ENCODE measurements around the gene FLRT3.

The FLRT3 gene

GRCh38 chr20:14337400-14338171 lies at the start of gene FLRT3:
Gene FLRT3, minus strand, starts transcription at chr20:14337612. Its CDS starts 10,106 bp downstream, at chr20:14327506.
- Histone ChIP-seq H3K4me1 (ENCODE audit: control insufficient read depth, insufficient read depth, low read length) (no peaks in the 10 kb centered on the region), H3K9ac (ENCODE audit: low read length) (peak within 1 kb of the TSS; percentile 73), H3K27me3 (ENCODE audit: control insufficient read depth, insufficient read depth, low read length) (no peaks in the 10 kb centered on the region), H3K36me3 (ENCODE audit: control insufficient read depth, insufficient read depth, low read length) (no peaks in the 10 kb centered on the region), H3K9me3 (ENCODE audit: control insufficient read depth, low read length) (no peaks in the 10 kb centered on the region), H3K4me3 (ENCODE audit: low read length) (peak within 1 kb of the TSS; percentile 57)

GRCh38 chr20:14386726-14387125 lies 49.3 kb upstream of the FLRT3 start:
- Histone ChIP-seq H3K36me3 (ENCODE audit: control insufficient read depth, insufficient read depth, low read length) (no peaks in the 10 kb centered on the region), H3K9ac (ENCODE audit: low read length) (no peak overlapping the region), H3K4me3 (ENCODE audit: low read length) (no peak overlapping the region), H3K27me3 (ENCODE audit: control insufficient read depth, insufficient read depth, low read length) (no peaks in the 10 kb centered on the region), H3K4me1 (ENCODE audit: control insufficient read depth, insufficient read depth, low read length) (no peaks in the 10 kb centered on the region), H3K9me3 (ENCODE audit: control insufficient read depth, low read length) (no peaks in the 10 kb centered on the region)

GRCh38 chr20:14385176-14385740 lies 47.8 kb upstream of the FLRT3 start:
- Histone ChIP-seq H3K27me3 (ENCODE audit: control insufficient read depth, insufficient read depth, low read length) (no peaks in the 10 kb centered on the region), H3K4me1 (ENCODE audit: control insufficient read depth, insufficient read depth, low read length) (no peaks in the 10 kb centered on the region), H3K4me3 (ENCODE audit: low read length) (no peak overlapping the region), H3K9me3 (ENCODE audit: control insufficient read depth, low read length) (no peaks in the 10 kb centered on the region), H3K36me3 (ENCODE audit: control insufficient read depth, insufficient read depth, low read length) (no peaks in the 10 kb centered on the region), H3K9ac (ENCODE audit: low read length) (no peak overlapping the region)

DNA sequence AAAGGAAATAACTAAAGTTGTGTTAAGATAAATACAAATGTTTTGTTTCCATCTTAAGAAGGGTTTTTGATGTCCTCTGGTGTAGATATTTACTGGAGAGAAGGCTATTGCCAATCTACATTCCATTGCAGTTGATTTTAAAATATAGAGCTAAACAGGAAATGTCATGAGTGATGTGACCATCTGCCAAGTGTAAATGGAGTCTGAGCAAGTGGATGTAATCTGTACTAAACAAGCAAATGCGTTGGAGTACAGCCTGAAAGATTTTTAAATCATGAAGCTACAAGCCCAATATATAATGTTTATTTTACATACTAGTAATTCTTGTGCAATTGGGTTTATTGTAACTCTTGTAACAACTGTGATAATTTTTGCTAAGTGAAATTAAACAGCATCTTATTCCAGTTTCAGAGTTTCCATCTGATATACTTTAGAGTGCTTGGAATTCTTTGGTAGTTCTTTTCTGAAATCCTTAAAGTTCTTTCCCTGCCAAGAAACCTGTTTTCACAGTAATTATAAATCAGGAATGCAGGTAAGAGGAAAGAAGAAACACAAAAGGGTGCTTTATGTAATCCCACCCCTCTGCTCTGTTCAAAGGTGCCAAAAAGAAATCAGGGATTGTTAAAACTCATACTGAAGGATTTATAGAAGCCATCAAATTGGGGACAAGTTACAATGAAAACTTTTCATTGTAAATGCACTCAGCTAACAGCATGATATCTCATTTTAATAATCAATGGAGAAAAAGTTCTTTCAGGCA lies 47.2 kb upstream of the FLRT3 start:
- Histone ChIP-seq H3K9ac (ENCODE audit: low read length) (no peak overlapping the region), H3K4me1 (ENCODE audit: control insufficient read depth, insufficient read depth, low read length) (no peaks in the 10 kb centered on the region), H3K4me3 (ENCODE audit: low read length) (no peak overlapping the region), H3K9me3 (ENCODE audit: control insufficient read depth, low read length) (no peaks in the 10 kb centered on the region), H3K36me3 (ENCODE audit: control insufficient read depth, insufficient read depth, low read length) (no peaks in the 10 kb centered on the region), H3K27me3 (ENCODE audit: control insufficient read depth, insufficient read depth, low read length) (no peaks in the 10 kb centered on the region)

DNA sequence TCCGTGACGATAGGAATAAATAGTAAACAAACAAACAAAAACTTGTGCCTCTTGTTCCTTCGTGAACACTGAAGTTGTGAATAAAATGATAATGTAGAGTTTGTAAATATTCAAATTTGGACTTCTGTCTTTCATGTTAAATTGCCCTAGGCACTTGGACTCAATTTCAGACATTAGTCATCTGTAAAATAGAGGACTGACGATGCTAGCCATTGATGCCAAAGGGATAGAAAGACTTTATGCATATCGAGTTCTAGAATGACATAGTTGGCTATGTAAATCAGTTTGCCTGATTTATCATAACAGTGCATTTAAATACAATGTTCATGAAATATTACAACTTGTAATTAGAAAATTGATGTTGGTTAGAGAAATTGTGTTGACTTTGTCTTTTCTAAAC lies 45.9 kb upstream of the FLRT3 start:
- Histone ChIP-seq H3K27me3 (ENCODE audit: control insufficient read depth, insufficient read depth, low read length) (no peaks in the 10 kb centered on the region), H3K36me3 (ENCODE audit: control insufficient read depth, insufficient read depth, low read length) (no peaks in the 10 kb centered on the region), H3K9ac (ENCODE audit: low read length) (no peak overlapping the region), H3K9me3 (ENCODE audit: control insufficient read depth, low read length) (no peaks in the 10 kb centered on the region), H3K4me3 (ENCODE audit: low read length) (no peak overlapping the region), H3K4me1 (ENCODE audit: control insufficient read depth, insufficient read depth, low read length) (no peaks in the 10 kb centered on the region)

GRCh38 chr20:14378326-14378725 lies 40.9 kb upstream of the FLRT3 start:
- H3K27me3 ChIP-seq (ENCODE audit: control insufficient read depth, insufficient read depth, low read length): no peaks in the 10 kb centered on the region
- no peaks in the 10 kb centered on the region for H3K9me3 ChIP-seq (ENCODE audit: control insufficient read depth, low read length)
- H3K36me3 ChIP-seq (ENCODE audit: control insufficient read depth, insufficient read depth, low read length): no peaks in the 10 kb centered on the region
- no peak overlapping the region for H3K9ac ChIP-seq (ENCODE audit: low read length)
- H3K4me3 ChIP-seq (ENCODE audit: low read length): no peak overlapping the region
- no peaks in the 10 kb centered on the region for H3K4me1 ChIP-seq (ENCODE audit: control insufficient read depth, insufficient read depth, low read length)

DNA sequence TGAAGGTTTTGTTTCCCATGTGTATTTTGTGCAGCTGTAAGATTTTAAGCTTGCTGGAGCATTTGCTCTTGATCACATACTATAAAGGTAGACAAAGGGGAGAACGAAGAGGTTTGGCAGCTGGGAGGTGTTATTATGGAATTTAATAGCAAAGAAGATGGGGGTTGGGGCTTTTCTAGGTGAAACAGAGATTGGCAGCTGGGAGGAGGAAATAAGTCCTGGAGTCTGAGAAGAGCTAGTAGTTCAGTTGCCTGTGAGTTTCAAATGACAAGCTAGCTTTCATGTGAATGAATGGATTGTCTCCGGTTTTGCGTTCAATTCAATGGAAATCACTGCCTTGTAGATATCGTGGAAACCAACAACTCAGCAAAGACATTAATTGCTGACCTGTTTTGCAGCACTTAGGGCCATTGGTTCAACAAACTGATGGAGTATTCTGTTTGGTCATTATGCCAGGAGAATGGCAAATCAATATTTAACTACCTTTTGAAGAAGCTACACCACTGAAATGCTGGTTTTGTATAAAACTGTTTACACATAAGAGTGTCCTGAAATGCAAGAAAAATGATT lies 38.1 kb upstream of the FLRT3 start:
- Histone ChIP-seq H3K27me3 (ENCODE audit: control insufficient read depth, insufficient read depth, low read length) (no peaks in the 10 kb centered on the region), H3K4me3 (ENCODE audit: low read length) (no peak overlapping the region), H3K36me3 (ENCODE audit: control insufficient read depth, insufficient read depth, low read length) (no peaks in the 10 kb centered on the region), H3K4me1 (ENCODE audit: control insufficient read depth, insufficient read depth, low read length) (no peaks in the 10 kb centered on the region), H3K9ac (ENCODE audit: low read length) (no peak overlapping the region), H3K9me3 (ENCODE audit: control insufficient read depth, low read length) (no peaks in the 10 kb centered on the region)

- Histone ChIP-seq H3K36me3 (ENCODE audit: control insufficient read depth, insufficient read depth, low read length) (no peaks in the 10 kb centered on the region), H3K4me3 (ENCODE audit: low read length) (no peak overlapping the region), H3K4me1 (ENCODE audit: control insufficient read depth, insufficient read depth, low read length) (no peaks in the 10 kb centered on the region), H3K27me3 (ENCODE audit: control insufficient read depth, insufficient read depth, low read length) (no peaks in the 10 kb centered on the region), H3K9me3 (ENCODE audit: control insufficient read depth, low read length) (no peaks in the 10 kb centered on the region), H3K9ac (ENCODE audit: low read length) (no peak overlapping the region)
Observed at GRCh38 chr20:14374196-14374595, 36.8 kb upstream of the FLRT3 start.

GRCh38 chr20:14361509-14362345 lies 24.3 kb upstream of the FLRT3 start:
- Histone ChIP-seq H3K9ac (ENCODE audit: low read length) (no peak overlapping the region), H3K4me3 (ENCODE audit: low read length) (no peak overlapping the region), H3K9me3 (ENCODE audit: control insufficient read depth, low read length) (no peaks in the 10 kb centered on the region), H3K36me3 (ENCODE audit: control insufficient read depth, insufficient read depth, low read length) (no peaks in the 10 kb centered on the region), H3K27me3 (ENCODE audit: control insufficient read depth, insufficient read depth, low read length) (no peaks in the 10 kb centered on the region), H3K4me1 (ENCODE audit: control insufficient read depth, insufficient read depth, low read length) (no peaks in the 10 kb centered on the region)

- Histone ChIP-seq H3K36me3 (ENCODE audit: control insufficient read depth, insufficient read depth, low read length) (no peaks in the 10 kb centered on the region), H3K4me3 (ENCODE audit: low read length) (no peak overlapping the region), H3K9me3 (ENCODE audit: control insufficient read depth, low read length) (no peaks in the 10 kb centered on the region), H3K4me1 (ENCODE audit: control insufficient read depth, insufficient read depth, low read length) (no peaks in the 10 kb centered on the region), H3K9ac (ENCODE audit: low read length) (no peak overlapping the region), H3K27me3 (ENCODE audit: control insufficient read depth, insufficient read depth, low read length) (no peaks in the 10 kb centered on the region)
Observed at GRCh38 chr20:14360416-14360815, 23.0 kb upstream of the FLRT3 start.

- no peaks in the 10 kb centered on the region for H3K9me3 ChIP-seq (ENCODE audit: control insufficient read depth, low read length)
- H3K4me3 ChIP-seq (ENCODE audit: low read length): no peak overlapping the region
- no peak overlapping the region for H3K9ac ChIP-seq (ENCODE audit: low read length)
- no peaks in the 10 kb centered on the region for H3K27me3 ChIP-seq (ENCODE audit: control insufficient read depth, insufficient read depth, low read length)
- no peaks in the 10 kb centered on the region for H3K4me1 ChIP-seq (ENCODE audit: control insufficient read depth, insufficient read depth, low read length)
- H3K36me3 ChIP-seq (ENCODE audit: control insufficient read depth, insufficient read depth, low read length): no peaks in the 10 kb centered on the region
Observed at GRCh38 chr20:14355791-14356190, 18.4 kb upstream of the FLRT3 start.

All from mucosa of stomach (tissue), 1 donor.